Measurements from ENCODE around the gene LPP.

GRCh38 chr3:188888321-188889053 lies 734.5 kb downstream of the LPP start:
- TF ChIP-seq POLR2A (IDR thresholded peaks at IDR 0.05; ENCODE audit: borderline replicate concordance, extremely low read depth, insufficient read depth, insufficient read length) = no peak
- no peak for TF ChIP-seq CTCF (IDR thresholded peaks at IDR 0.05 in 2 of 3, conservative IDR thresholded peaks at IDR 0.05 in 1 of 3; ENCODE audit: borderline replicate concordance in 1 of 3, insufficient read depth in 1 of 3, low read depth in 2 of 3, low read length in 2 of 3)
- no peak for TF ChIP-seq CEBPB (IDR thresholded peaks at IDR 0.05; ENCODE audit: low read depth)
- TF ChIP-seq ZNF274 (IDR thresholded peaks at IDR 0.05; ENCODE audit: low read depth, low read length) = no peak
- TF ChIP-seq EZH2phosphoT487 (IDR thresholded peaks at IDR 0.05; ENCODE audit: borderline replicate concordance) = no peak
- no peak for TF ChIP-seq MAX (IDR thresholded peaks at IDR 0.05)
- TF ChIP-seq ZBTB33 (IDR thresholded peaks at IDR 0.05; ENCODE audit: extremely low read depth, insufficient replicate concordance, low read length) = no peak
- TF ChIP-seq POLR2AphosphoS5 (IDR thresholded peaks at IDR 0.05; ENCODE audit: low read depth, low read length) = no peak
